GM18868 (cell line): ENCODE data around the gene SPATA9.
"Not testable (repeated sequence)": the region's sequence is repeated elsewhere in the genome, so short reads cannot be mapped to it uniquely, and the experiment has no call there.

Experiments used
- ATAC-seq: cut with Tn5 transposase; IDR thresholded peaks from one replicate; pipeline ENCODE4 v1.9.1; 2021; ENCODE audit warnings: mild to moderate bottlenecking, moderate library complexity; ENCODE audit not compliant: unreplicated experiment

The SPATA9 gene

GRCh38 chr5:95717439-95717838 is 34.6 kb upstream of the SPATA9 start:
- no peak for ATAC-seq

- no peak for ATAC-seq
These were observed 33.1 kb upstream of the SPATA9 start for GRCh38 chr5:95715799-95716461.

DNA sequence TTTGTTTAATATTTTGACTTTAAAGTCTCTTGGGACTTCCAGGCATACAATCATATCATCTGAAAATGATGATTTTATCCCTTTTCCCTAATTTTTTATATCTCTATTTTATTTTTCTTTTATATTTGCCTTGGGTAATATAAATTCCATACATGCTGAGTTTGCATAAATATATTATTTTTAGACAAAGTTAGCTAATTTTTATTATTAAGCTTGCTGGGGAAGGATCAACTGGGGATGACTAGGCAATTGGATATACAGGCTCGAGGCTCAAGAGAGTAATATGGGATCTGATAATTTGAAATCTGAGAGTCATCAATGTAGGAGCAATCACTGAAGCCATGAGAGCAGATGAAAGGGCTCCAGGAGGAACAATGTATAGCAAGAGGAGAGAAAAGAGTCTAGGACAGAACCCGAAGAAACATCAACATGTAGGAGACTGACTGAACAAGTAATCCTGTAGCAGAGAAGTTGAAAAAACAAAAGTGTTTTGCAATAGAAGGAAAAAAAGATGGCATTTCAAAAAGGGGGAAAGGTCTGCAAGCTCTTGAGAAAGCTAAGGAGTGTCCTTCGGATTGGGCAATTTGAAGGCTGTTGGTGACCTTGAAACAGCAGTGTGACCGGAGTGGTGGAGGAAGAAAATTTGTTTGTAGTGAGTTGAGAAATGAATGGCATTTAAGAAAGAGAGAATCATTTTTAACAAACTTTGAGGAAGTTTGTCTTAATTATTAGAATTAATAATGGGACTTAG is 31.3 kb upstream of the SPATA9 start:
- ATAC-seq, result no peak

GRCh38 chr5:95713246-95713645 is 30.5 kb upstream of the SPATA9 start:
- not testable (repeated sequence) for ATAC-seq

DNA sequence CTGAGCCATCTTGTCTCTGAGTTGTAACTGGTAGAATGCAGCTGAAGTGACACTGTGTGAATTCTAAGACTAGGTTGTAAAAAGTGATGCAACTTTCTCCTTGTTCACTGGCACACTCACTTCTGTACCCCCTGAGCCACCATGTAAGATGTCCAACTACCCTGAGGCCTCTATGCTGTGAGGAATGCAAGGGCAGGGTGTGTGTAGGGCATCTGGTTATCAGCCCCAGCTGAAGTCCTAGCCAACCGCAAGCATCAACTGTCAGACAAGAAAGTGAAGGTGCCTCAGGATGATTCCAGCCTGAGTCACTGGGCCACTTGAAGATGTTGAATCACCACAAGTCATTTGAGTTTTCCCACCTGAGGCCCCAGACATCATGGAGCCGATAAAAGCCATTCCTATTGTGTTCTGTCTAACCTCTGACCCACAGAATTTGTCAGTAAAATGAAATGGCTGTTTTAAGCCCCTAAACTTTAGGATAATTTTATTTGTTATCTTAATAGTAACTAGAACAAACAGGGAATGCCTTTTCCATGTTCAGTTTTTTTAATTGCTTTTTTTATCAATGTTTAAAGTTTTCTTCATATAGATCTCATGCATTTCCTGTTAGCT is 29.7 kb upstream of the SPATA9 start:
- no peak for ATAC-seq

GRCh38 chr5:95711501-95712346 is 28.9 kb upstream of the SPATA9 start:
- ATAC-seq, result no peak

DNA sequence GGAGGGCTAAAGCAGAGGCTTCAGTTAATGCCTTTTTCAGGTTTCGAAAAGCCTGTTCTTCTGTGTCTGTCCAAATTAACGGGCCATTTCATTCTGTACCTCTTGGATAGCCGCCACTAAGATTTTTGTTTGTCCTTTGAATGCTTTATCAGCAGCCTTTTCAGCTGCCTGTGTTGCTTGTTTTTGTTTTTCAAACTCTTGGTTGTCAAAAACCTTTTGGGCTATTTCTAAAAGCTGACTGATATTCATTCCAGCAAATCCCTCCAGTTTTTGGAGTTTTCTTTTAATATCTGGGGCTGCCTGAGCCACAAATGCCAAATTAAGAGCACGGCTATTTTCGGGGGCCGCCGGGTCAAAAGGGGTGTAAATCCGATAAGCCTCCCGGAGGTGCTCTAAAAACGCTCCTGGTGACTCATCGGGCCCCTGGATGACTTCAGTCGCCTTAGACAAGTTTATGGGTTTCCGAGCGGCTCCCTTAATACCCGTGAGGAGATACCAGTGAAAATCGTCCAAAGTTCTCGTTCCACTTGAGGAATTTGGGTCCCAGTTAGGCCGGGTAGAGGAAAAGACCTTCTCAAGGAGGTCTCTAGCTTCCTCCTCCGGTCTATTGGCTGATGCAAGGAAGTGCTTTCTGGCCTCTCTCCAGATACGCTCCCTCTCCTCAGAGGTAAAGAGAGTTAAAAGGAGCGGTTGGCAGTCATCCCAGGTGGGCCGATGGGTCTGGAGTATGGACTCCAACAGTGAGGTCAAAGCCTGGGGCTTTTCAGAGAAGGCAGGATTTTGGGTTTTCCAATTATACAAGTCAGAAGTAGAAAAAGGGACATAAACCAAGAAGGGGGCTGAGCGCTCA is 28.1 kb upstream of the SPATA9 start:
- ATAC-seq, result not testable (repeated sequence)

DNA sequence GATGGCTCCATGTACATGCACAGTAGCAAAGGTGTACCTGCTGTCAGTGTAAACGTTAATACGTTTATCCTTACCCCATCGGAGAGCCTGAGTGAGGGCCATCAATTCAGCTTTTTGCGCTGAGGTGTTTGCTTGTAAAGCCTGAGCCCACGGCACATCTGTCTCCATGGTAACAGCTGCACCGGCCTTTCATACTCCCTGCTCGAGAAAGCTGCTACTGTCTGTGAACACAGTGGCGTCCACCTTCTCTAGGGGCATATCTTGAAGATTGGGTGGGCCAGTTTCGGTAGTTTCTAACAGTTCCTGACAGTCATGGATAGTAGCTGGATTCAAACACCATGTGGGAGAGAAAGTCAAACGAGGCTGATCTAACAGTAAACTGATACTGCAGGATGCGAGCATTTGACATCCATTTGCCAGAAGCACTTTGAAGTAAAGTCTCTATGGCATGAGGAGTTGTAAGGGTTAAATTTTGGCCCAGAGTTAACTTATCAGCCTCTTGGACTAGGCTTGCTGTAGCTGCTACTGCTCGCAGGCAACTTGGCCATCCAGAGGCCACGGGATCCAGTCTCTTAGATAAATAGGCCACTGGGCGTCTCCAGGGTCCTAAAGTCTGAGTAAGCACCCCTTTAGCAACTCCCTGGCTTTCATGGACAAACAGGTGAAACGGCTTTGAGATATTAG is 27.3 kb upstream of the SPATA9 start:
- no peak for ATAC-seq

DNA sequence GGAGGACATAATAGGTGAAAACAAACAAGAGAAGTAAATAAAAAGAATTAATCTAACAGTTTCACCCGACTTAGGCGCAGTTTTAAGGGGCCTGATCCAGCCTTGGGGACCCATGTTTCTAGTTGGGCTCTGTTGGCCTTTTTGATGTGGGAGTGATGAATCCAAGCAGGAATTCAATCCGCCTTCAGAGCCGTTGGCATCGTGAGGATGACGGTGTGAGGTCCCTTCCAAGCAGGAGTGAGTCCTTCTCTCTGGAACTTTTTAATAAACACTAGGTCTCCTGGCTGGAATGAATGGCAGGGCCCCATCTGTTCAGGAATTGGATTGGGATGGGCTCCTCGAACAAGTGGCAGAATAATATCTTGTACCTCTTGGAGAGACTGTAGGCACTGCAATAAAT is 26.1 kb upstream of the SPATA9 start:
- no peak for ATAC-seq

DNA sequence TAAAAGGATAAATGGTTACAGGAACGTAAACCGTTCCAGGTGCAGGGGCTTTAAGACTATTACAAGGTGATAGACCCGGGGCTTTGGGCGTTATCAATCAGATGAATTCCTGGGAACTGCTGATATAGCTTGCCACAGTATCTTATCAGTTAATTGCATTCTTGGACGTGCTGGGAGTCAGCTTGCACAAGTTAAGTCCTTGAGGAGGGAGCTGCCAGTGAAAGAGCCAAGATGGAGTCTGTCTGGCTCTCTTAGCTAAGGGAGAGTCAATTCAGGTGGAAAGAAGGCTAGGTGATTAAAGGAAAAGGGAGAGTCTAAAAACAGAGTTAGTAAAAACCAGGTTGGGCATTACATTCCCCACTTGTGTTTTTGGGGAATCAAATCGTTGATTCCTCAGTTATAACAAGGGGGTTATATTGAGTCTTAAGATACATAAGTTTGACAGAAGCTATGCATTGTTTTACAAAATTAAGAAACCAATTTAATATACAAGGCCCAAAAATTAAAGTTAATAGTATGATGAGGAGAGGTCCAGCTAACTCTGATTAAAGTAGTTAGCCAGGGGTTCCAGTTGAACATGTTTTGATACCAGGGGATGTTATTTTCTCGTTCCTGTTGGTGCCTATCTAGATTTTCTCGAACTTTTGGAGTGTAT is 24.9 kb upstream of the SPATA9 start:
- not testable (repeated sequence) for ATAC-seq

DNA sequence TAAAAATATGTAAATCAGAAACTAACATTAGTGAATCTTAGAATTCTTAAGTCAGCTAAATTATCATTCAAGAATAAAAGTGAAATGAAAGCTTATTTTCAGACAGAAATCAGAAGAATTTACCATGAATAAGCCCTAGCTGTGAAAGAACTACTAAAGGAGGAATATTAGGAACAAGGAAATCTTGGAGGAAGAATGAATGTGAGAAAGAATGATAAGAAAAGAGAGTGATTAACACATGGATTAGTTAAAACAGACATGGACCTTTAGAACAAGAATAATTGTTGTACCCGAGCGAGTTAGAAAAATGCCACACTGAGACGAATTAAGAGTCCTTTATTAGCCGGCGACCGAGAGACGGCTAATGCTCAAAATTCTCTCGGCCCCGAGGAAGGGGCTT is 24.3 kb upstream of the SPATA9 start:
- ATAC-seq, result no peak

- ATAC-seq, result not testable (repeated sequence)
These were observed 23.4 kb upstream of the SPATA9 start for GRCh38 chr5:95706196-95706595.

DNA sequence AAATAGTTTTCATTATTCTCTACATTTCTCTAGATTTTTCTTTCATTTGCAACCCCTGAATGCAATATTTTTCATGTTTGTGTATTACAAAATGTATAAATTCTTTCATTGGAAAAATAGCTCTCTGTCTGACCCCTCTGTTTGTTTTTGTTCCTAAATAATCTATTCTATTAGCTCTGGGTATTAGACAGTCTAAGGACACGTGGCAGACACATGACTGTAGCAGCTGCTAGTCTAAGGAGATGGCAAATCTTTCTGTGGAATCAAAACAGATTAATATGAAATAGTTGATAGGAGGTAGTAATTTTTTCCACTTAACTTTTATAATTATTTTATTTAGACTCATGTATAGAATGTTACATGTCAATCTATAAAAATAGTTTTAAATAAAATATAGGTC is 21.4 kb upstream of the SPATA9 start:
- no peak for ATAC-seq

- no peak for ATAC-seq
These were observed 18.3 kb upstream of the SPATA9 start for GRCh38 chr5:95701074-95701473.

DNA sequence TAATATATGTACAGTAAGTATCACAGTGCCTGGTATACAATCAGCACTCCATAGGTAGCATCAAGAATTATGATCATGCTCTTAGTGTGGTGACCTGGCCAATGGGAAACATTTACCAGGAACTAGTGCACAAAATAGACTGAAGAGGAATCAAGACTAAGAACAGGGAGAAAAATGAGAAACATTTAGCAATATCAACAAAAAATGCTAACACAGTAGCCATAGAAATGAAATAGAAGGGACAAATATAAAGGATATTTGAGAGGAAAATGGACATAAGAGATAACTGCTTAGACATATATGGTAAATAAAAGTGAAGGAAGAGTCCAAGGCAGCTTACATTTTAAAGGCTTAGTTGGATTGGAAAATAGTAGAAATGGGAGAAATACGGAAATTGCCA is 16.5 kb upstream of the SPATA9 start:
- ATAC-seq, result no peak

- no peak for ATAC-seq
These were observed 15.2 kb upstream of the SPATA9 start for GRCh38 chr5:95697781-95698681.

GRCh38 chr5:95690333-95690732 is 7.5 kb upstream of the SPATA9 start:
- ATAC-seq, result no peak

DNA sequence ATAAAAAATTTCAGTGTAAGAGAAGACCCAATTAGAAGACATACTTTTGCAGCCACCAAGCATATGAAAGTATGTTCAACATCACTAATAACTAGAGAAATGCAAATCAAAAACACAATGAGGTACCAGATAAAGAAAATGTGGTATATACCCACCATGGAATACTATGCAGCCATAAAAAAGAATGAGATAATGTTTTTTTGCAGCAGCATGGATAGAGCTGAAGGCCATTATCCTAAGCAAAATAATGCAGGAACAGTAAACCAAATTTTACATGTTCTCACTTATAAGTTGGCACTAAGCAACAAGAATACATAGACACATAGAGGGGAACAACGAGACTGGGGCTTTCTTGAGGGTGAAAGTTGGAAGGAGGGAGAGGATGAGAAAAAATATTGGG is 6.9 kb upstream of the SPATA9 start:
- ATAC-seq, result no peak
